GM19025 (cell line): ENCODE results near the gene RUNX3.

Experiments used
- ATAC-seq: cut with Tn5 transposase; IDR thresholded peaks from one replicate; pipeline ENCODE4 v1.9.1; 2021; ENCODE audit warnings: mild to moderate bottlenecking, low read depth, moderate library complexity; ENCODE audit not compliant: unreplicated experiment

RUNX3 gene

GRCh38 chr1:24931468-24932231, 1.6 kb upstream of the RUNX3 start:
- ATAC-seq = no peak

DNA sequence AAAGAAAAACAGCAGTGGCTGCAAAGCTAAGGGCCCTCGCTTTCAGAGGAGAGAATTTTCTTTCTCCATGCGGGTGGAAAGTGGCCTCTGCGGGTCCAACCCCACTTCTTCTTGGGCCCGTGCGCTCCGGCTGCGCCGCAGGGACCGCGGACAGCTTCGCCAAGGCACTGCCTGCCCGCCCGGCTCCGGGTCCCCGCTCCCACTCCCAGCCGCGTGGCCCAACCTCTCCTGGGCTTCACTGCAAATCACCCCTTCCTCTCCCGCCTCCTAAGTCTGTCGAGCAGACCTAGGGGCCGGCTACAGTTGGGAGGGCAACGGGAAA, 1.0 kb upstream of the RUNX3 start:
- ATAC-seq = no peak

- ATAC-seq = peak; percentile 17
These were observed 447 bp downstream of the RUNX3 start for GRCh38 chr1:24929398-24930259.

GRCh38 chr1:24928689-24929397, 1.2 kb downstream of the RUNX3 start:
- ATAC-seq = no peak

DNA sequence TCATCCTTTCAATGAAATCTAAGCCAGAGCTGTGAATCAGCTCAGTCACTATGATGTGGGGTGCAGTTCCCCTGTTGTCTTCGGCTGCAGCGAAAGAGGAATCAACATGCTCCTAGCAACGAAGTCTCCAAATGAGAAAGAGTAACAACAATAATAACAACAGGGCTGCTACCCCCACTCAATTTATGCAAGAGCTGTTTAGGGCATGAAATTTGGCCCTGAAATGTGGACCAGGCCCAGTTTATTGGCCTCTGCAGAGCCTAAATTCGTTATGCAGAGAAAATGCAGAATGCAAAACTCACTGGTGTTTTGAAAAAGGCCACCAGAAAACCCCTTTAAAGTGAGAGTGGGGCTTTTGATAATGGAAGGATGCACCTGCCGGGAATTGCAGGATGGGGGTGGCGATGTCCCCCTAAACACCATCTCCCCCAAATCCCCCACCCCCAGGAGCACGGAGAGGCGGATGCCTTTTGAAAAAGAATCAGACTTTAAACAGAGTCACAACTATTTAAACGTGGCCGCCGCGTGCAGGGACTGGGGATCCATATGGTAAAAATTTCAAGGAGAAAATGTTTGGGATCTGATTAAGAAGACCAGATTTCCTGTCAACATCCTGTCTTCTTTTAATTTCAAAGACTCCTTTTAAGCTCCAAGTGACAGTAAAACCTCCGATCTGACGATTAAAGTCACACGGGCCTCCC, 1.9 kb downstream of the RUNX3 start:
- ATAC-seq = no peak

DNA sequence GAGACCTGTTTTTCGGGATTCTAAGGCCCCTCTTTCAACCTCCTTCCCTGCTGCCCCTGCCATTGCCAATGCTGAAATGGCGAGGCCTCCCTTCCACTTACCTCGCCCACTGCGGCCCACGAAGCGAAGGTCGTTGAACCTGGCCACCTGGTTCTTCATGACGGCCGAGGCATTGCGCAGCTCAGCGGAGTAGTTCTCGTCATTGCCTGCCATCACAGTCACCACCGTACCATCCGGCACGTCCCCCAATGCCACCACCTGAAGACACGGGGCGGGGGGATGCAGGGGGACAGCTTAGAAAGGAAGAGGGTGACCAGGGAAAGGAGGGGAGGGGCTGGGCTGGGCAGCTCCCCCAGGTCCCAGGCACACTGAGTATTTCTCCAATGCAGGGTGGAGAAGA, 2.6 kb downstream of the RUNX3 start:
- no peak for ATAC-seq

GRCh38 chr1:24926563-24927249, 3.4 kb downstream of the RUNX3 start:
- ATAC-seq = no peak

GRCh38 chr1:24925963-24926362, 4.1 kb downstream of the RUNX3 start:
- ATAC-seq = no peak

GRCh38 chr1:24925082-24925779, 4.8 kb downstream of the RUNX3 start:
- ATAC-seq = no peak

DNA sequence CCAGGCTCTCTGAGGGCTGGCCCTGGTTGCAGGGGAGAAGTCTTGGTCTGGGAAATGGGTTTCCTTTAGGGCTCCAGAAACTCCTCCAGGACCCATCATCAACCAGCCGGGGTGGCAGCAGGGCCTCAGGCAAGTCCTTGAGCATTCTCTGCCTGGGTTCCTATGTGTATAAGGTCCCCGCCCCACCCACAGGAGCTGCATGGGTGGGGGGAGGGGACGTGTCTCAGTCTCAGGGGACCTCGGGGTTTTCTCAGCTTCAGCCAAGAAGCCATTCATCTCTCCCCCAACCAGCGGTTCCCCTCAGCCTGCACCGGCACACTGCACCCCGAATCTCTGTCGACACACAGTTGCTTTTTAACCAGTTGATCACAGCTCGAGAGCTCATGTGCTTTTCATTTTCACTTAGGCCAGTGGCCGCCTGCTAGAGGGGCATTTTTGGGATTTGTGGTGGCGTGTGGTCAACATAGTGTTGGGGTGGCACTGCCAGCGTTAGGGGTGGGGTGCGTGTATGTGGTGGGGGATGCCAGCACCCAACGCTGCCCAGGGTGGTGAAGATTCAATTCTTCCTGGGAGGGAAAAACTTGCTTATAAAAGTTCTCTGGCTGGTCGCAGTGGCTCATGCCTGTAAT, 6.5 kb downstream of the RUNX3 start:
- ATAC-seq = no peak

- no peak for ATAC-seq
These were observed 8.0 kb downstream of the RUNX3 start for GRCh38 chr1:24921938-24922662.

- no peak for ATAC-seq
These were observed 8.7 kb downstream of the RUNX3 start for GRCh38 chr1:24921412-24921811.

- no peak for ATAC-seq
These were observed 9.5 kb downstream of the RUNX3 start for GRCh38 chr1:24920533-24920925.

DNA sequence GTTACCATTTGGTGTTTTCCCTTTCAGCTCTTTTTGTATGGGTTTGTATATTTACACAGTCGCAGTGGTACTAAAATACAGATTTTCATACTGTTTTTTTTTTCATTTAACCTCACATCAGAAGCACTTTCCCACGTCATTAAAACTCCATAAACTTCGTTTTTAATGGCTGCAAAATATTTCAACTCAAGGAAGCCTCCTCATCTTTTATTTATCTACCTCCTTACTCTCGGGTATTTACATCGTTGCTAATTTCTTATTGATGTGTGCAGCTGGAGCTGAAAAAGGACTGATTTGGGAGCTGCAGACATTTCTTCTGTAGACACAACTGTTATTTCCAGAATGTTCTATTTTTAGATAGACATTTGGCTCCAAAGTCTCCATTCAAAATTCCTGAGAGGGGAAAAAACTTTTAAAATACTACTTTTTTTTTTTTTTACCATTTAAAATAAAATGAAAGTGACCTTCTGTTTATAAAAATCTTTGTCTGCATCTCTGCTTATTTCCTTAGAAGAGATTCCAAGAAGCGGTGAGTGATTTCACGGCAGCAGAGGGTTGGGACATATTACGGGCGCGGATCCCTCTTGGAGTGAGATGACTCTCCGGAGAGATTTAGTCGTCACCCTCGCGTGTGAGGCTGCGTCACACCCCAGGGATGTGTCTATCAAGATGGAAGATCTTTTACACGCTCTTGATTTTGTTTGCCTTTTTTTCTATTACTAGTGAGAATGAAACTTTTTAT, 10.1 kb downstream of the RUNX3 start:
- no peak for ATAC-seq

- no peak for ATAC-seq
These were observed 11.0 kb downstream of the RUNX3 start for GRCh38 chr1:24918995-24919605.

DNA sequence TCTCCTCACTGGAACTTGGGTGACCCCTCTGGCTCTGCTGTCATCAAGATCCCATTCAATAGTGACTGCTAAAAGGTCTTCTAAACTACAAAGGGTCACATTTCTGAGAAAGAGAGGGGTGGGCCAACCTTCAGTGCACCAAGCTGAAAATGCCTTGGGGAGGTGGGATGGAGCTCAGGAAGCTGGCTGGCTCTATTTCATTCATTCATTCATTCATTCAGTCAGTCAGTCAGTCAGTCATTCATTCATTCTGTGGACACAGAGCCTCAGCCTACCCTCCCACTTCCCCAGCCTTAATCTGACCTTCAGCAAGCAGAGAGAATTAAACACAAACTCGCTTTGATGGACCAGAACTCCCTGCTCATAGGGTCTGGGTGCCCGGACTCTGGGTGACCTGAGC, 11.7 kb downstream of the RUNX3 start:
- ATAC-seq = no peak

GRCh38 chr1:24917327-24918074, 12.6 kb downstream of the RUNX3 start:
- no peak for ATAC-seq
